DMS 273 treated with DMSO at 0.1 percent for 48 hours (cell line): ENCODE data around the gene ABCA9.
A peak's percentile ranks its signal among the peaks of the same experiment; 100 is the strongest.
"Not testable (repeated sequence)": the region's sequence is repeated elsewhere in the genome, so short reads cannot be mapped to it uniquely, and the experiment has no call there.

ENCODE experiments used
- DNase-seq: peaks from one replicate; lab custom pipeline; 2025; lab: John Stamatoyannopoulos, UW

ABCA9 gene

DNA sequence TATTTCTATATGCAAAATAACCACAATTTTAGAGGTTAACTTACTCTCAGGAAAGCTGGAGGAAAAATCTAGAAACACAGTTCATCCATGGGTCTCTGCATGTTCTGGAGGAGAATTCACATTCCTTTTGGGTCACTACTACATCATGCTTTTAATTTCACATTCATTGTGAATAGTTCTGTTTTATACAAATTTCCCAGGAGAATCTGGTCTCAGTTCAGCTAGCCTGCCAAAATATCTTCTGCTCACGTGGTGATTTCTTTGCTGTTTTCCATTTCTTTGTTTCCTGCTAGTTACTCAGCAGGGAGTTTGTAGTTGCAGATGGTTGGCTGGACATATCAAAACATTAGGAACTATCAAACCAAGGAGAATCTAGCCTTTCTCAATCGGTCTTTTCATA is at the start of gene ABCA9:
ABCA9 (minus strand) TSS at position 106 of the 400 bp plus-strand sequence. CDS start 9,801 bp downstream, outside the sequence.
- DNase-seq, result peak; percentile 8

DNA sequence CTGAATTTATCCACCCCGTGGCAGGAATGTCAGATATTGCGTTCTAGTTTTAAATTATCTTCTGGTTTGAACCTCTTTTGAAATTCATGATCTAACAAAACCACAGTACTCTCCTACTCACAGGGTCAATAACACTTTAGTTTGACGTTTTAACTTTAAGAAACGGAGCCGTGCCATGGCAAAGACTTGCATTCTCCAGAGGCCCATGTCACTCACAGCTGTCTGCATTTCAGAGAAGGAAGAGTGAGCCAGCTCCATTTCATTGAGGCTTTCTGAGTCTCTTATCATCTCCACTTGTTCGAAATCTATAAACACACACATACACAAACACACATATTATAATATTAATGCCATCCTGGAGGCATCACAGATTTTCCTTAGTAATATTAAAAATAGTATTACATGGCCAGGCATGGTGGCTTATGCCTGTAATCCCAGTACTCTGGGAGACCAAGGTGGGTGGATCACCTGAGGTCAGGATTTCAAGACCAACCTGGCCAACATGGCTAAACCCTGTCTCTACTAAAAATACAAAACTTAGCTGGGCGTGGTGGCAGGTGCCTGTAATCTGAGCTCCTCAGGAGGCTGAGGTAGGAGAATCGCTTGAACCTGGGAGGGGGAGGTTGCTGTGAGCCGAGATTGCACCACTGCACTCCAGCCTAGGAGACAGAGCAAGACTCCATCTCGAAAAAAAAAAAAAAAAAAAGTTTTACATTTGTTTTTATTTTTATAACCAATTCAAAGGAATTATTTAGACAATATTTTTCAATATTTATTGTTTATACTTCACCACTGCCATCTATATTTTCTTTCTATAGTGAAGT is 45.4 kb upstream of the ABCA9 start:
- no peak for DNase-seq

- DNase-seq, result no peak
These were observed 43.0 kb upstream of the ABCA9 start for GRCh38 chr17:69103557-69104233.

- DNase-seq, result no peak
These were observed 37.9 kb upstream of the ABCA9 start for GRCh38 chr17:69098625-69099024.

DNA sequence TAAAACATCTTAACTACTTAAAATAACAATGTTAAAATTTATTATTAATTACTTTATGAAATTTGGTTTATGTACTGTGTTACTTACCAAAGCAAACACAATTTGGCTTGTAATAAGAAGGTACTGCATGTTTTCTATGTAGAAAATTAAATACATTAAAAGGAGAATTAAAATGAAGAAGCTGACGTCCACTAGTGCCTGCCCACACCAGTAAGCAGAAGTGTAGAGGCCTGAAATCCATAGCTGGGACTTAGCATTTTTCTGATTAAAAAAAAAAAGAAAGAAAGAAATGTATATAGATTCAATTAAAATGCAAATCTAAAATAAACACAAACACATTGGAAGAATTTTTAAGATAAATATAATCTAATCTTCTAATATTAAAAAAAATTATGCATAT is 35.8 kb upstream of the ABCA9 start:
- no peak for DNase-seq

DNA sequence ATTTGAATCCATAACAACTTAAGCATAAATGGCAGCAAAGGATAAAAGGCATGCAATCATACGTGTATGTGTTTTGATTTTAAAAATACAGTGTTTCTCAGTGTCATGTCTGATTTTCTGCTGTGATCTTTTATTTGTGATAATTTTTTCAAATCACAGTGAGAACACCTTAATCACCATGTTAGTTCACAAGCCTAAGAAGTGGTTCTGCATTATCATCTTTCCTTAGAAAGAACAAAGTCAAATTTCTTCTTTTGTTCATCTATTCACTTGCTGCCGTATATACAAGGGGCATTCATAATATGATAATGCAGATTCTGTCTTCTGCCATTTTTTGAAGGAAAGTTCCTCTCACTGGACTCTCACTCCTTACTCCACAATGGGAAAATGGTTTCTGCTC is 33.3 kb upstream of the ABCA9 start:
- DNase-seq, result no peak

DNA sequence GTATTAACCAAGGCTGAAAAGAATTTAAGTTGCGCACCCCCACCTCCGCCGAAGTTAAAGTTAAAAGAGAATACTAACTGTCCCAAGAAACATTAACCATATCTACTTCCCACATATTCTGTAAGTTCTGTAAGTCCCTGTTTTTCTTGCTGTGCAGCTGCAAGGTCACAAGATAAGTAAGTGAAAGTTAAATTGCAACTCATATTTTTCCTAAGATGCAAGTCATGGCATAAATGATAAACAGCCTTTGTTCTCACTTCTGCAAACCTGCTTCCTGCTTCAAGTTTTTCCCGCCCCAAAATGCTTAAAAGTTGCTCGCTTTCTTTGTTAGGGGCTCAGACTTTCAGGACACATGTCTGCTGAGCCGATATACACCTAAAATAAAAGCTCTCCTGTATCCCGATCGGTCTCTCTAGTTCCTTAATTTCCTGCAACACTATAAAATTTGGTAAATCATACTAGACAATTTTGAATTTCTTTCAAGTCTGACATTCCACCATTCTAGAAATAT is 32.6 kb upstream of the ABCA9 start:
- no peak for DNase-seq

GRCh38 chr17:69090365-69090764 is 29.6 kb upstream of the ABCA9 start:
- no peak for DNase-seq

DNA sequence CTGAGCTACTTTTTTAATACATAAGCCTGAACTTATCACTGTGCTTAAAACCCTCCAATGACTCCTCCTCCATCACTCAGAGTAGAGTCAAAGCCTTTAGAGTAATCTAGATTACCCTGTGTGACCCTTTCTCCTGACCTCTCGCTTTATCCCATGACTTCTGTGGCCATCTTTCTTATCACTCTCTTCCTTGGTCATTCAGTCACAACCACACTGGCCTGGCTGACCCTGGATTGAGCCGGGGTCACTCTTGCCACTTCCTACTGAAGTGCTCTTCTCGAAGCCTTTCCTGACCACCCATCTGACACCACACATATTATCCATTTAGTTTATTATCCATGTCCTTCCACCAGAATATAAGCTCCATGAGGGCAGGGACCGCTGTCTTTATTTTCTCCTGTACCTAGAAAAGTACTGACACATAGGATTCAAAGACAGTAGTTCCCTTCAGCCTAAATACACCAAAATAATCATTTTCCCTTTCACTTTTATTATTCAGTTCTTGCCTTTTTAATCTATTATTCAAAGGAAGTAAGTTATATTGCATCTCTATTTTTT is 28.0 kb upstream of the ABCA9 start:
- DNase-seq, result no peak

DNA sequence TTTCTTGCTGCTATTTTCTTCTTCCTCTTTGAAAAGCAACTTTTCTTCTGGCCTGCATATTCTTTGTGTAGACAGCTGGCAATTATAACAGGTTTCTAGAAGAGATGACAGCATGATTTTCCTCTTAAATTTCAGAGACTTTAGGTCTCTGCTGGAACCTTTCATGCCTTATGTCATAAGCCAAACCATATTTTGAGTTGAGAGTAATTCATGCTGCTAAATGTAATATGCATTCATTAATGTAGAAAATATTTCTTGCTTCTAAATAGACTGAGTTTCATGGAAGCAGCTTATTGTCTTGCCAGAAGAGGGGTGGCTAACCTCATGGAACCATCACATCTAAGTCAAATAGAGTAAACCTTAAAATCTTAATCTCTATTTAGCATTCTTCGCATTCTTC is 25.9 kb upstream of the ABCA9 start:
- DNase-seq, result no peak

DNA sequence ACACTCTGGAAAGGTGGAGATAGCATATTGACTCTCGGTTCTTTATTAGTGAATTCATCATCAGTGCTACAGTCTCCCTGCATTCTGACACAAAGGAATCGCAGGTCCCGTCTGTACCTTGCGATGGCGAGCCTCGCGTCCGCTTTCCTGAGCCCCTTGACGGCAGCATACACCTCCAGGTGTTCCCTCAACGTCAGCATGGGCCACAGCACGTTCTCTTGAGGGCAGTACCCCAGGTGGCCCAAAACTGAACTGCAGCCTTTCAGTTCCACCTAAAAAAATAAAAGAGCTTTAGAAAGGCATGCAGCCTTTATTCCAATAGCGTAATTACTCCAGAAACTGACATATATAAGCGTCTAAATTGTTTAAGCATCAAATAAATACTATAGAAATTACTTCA is 24.2 kb upstream of the ABCA9 start:
- no peak for DNase-seq

GRCh38 chr17:69082696-69083095 is 22.0 kb upstream of the ABCA9 start:
- no peak for DNase-seq

DNA sequence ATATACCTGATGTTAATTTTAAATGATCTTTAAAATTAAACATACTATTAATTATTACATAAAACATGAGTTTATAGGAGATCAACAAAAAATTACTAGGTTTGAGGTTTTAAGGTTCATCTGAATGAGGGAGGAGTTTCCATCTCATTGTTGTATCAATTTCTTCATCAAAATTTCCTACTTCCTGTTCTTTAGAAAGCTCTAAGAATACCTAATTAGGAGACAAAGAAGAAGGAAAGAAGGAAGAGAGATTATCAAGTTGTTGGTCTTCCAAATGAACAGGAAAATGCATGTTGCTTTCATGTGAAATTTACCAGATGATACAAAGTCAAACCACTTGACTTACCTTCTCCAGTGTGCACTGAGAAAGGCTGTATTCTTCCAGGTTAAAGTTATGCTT is 18.1 kb upstream of the ABCA9 start:
- no peak for DNase-seq

- no peak for DNase-seq
These were observed 15.1 kb upstream of the ABCA9 start for GRCh38 chr17:69075823-69076222.

GRCh38 chr17:69073392-69073791 is 12.7 kb upstream of the ABCA9 start:
- DNase-seq, result not testable (repeated sequence)

GRCh38 chr17:69072803-69073256 is 12.1 kb upstream of the ABCA9 start:
- DNase-seq, result not testable (repeated sequence)

- DNase-seq, result not testable (repeated sequence)
These were observed 10.5 kb upstream of the ABCA9 start for GRCh38 chr17:69071233-69071586.

DNA sequence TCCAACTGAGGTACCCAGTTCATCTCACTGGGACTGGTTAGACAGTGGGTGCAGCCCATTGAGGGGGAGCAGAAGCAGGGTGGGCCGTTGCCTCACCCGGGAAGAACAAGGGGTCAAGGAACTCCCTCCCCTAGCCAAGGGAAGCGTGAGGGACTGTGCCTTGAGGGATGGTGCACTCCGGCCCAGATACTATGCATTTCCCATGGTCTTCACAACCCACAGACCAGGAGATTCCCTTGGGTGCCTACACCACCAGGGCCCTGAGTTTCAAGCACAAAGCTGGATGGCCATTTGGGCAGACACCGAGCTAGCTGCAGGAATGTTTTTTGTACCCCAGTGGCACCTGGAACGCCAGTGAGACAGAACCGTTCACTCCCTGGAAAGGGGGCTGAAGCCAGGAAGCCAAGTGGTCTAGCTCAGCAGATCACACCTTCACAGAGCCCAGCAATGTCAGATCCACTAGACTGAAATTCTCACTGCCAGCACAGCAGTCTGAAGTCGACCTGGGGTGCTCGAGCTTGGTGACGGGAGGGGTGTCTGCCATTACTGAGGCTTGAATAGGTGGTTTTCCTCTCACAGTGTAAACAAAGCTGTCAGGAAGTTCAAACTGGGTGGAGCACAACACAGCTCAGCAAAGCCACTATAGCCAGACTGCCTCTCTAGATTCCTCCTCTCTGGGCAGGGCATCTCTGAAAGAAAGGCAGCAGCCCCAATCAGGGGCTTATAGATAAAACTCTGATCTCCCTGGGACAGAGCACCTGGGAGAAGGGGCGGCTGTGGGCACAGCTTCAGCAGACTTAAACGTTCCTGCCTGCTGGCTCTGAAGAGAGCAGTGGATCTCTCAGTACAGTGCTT is 9.9 kb upstream of the ABCA9 start:
- DNase-seq, result not testable (repeated sequence)

- no peak for DNase-seq
These were observed 8.6 kb upstream of the ABCA9 start for GRCh38 chr17:69069226-69069750.

DNA sequence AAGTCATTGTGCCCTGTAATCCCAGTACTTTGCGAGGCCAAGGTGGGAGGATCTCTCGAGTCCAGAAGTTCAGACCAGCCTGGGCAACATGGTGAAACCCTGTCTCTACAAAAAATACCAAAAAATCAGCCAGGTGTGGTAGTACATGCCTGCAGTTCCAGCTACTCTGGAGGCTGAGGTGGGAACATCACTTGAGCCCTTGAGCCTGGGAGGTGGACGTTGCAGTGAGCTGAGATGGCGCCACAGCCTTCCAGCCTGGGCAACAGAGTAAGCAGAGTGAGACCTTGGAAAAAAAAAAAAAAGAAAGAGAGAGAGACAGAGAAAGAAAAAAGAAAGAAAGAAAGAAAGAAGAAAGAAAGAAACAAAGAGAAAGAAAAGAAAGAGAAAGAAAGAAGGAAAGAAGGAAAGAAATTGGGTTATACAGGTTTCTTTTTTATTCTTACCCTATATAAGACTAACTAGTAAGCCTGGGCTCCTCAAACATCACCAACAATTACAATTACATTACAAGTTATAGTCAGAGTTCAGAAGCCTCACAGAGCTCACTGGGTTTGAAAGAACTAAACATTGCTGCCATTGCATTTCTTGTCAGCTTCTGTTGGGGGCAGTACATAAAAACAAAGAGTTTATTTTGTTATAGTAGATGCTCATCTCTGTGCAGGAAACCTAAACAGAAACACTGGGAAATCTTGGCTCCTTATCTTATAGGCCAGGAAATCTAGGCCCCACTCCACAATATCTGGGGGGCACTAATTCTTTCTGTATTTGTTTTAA is 6.7 kb upstream of the ABCA9 start:
- DNase-seq, result no peak

GRCh38 chr17:69066482-69066881 is 5.8 kb upstream of the ABCA9 start:
- DNase-seq, result no peak
